HCT116 (cell line): ENCODE data around the gene RNF214.

ENCODE experiments used
- CTCF ChIP-seq, 3 experiments: fragments of 200-600 bp in 1 of 3; sonication (generic) in 1 of 3; IDR thresholded peaks in 2 of 3; conservative IDR thresholded peaks in 1 of 3; 2 replicates each; pipeline ENCODE4 v1.5.1; 2012 to 2017; ENCODE audit warnings: low read depth in 2 of 3, low read length in 2 of 3, antibody characterized with exemption in 1 of 3, borderline replicate concordance in 1 of 3, control low read depth in 1 of 3, mild to moderate bottlenecking in 1 of 3, mixed read lengths in 1 of 3, mixed run types in 1 of 3, moderate library complexity in 1 of 3; ENCODE audit not compliant: insufficient read depth in 1 of 3
- EZH2 ChIP-seq: fragments of 200-600 bp; sonication (generic); IDR thresholded peaks from 2 replicates; pipeline ENCODE4 v1.6.1; 2017; ENCODE audit warnings: antibody characterized with exemption, mixed run types
- EZH2phosphoT487 ChIP-seq: fragments of 200-600 bp; IDR thresholded peaks from 2 replicates; pipeline ENCODE4 v1.6.1; 2018; ENCODE audit warnings: antibody characterized with exemption, borderline replicate concordance
- POLR2AphosphoS5 ChIP-seq: IDR thresholded peaks from 2 replicates; pipeline ENCODE4 v1.6.1; 2011; ENCODE audit warnings: mild to moderate bottlenecking, low read depth, low read length, moderate library complexity
- RAD21 ChIP-seq: IDR thresholded peaks from 2 replicates; pipeline ENCODE4 v1.6.1; 2012; ENCODE audit warnings: low read depth, mild to moderate bottlenecking

GRCh38 chr11:117187428-117187798, 45.1 kb upstream of the RNF214 start:
- TF ChIP-seq CTCF (IDR thresholded peaks at IDR 0.05 in 2 of 3, conservative IDR thresholded peaks at IDR 0.05 in 1 of 3; ENCODE audit: borderline replicate concordance in 1 of 3, insufficient read depth in 1 of 3, low read depth in 2 of 3, low read length in 2 of 3) (no peak), RAD21 (no peak), EZH2phosphoT487 (no peak), EZH2 (no peak), POLR2AphosphoS5 (no peak)
